IPS-NIHi7 (cell line): ENCODE measurements around the gene TCERG1L.

ENCODE experiments used
- DNase-seq: peaks from one replicate; pipeline ENCODE4 v3.0.0; 2012; ENCODE audit warnings: mixed read lengths; ENCODE audit errors: extremely low spot score

TCERG1L gene

GRCh38 chr10:131207584-131208532 is 103.7 kb downstream of the TCERG1L start:
- DNase-seq, result no peak

GRCh38 chr10:131207176-131207575 is 104.3 kb downstream of the TCERG1L start:
- DNase-seq, result no peak

DNA sequence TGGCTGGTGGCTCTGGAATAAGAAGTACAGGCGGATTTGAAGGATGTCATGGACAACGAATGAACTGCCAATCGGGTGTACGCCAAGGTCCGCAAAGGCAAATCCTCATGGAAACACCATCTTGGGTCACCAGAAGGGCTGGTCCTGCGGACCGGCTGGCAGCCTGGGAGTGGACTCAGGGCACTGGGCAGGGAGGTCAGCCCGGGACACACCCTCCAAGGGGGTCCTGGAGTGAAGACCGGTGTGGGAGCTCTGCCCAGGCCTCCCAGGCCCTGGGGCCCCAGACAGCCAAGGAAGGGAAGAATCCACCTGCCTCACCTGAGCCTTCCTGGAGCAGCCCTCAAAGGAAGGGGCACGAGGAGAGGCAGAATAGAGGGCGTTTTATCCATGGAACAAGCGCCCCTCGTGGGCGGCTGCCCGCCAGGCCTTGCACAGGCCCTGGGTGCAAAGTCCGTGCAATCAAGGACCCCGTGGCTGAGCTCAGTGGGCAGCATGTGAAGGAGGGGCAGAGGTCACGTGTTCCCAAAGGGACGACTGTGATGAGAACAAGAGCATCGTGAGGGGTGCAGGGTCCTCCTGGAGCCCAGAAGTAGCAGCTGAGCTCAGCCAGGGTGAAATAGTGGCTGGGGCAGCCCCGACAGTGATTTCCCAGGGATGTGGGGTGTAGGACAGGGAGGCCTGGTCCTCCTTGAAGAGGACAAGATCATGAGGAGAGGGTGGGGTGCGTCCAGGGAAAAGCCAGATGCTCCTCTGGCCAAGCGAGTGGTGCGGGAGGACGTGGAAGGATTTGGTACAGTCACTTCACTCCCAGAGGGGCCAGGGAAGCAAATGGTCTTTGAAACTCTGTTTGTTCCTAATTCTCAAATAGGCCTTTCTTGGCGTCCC is 105.2 kb downstream of the TCERG1L start:
- no peak for DNase-seq

DNA sequence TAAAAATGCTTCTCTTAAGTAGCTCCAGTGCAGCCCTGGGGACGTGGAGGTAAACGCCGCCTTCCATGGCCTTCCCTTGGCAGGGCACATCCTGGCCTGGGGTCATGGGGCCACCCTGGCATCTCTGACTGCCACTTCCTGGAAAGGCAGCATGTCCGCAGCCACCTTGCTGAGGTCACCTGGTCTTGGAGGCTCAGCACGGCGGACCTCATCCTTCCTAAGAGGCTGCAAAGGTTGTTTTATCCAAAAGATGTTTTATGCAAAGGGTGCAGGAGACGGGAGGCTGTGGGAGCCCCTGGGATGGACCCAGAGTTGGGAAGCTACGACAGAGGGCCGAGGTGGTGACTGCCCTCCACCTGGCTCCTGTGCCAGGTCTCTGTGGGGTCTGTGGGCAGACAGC is 106.0 kb downstream of the TCERG1L start:
- no peak for DNase-seq

DNA sequence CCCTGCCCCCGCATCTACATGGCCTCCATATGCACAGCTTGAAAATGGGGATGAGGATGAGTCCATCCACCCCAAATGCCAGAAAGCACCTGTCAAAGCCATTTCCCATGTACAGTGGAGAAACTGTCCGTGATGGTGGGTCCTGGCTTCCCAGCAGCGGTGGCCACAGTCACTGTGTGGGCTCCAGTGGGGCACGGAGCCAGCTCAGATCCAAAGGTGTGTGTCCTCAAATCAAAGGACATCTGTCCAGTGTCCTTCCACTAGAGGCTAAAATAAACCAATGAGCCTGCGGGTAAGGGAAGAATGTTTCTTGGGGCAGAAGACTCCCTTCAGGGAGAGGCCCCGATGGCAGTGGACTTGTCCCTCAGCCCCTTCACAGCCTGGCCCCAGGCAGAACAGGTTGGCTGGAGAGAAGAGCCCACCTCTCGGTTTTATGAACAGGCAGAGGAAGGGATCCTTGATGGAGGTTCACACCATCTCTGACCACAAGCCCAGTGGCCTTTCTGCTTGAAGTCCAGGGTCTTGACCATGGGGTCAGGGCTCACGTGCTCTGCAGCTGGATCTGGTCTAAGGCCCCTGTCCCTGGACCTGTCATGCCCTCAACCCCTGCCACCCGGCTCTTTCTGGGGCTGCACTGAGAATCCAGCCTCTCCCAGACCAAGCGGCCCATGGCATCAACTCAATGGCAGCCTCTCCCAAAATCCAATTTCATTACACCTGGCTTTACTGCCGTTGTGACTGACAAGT is 106.9 kb downstream of the TCERG1L start:
- DNase-seq, result no peak

GRCh38 chr10:131203456-131204357 is 107.8 kb downstream of the TCERG1L start:
- no peak for DNase-seq

DNA sequence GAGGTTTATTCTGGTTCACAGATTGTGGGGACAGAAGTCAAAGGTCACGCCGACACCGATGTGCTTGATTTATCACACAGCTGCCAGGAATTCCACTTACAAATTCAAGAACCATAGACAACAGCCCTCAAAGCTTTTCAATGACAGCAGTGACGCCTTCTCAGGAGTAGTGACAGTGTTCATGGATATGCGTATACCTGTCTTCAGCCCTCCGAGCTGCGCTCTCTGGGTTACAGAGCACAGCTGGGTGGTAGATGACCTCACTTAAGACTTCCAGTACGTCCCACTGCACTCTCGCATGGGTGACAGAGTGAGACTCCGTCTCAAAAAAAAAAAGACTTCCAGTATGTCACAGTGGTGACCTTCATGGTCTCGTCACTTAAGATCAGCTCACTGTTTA is 108.5 kb downstream of the TCERG1L start:
- no peak for DNase-seq

DNA sequence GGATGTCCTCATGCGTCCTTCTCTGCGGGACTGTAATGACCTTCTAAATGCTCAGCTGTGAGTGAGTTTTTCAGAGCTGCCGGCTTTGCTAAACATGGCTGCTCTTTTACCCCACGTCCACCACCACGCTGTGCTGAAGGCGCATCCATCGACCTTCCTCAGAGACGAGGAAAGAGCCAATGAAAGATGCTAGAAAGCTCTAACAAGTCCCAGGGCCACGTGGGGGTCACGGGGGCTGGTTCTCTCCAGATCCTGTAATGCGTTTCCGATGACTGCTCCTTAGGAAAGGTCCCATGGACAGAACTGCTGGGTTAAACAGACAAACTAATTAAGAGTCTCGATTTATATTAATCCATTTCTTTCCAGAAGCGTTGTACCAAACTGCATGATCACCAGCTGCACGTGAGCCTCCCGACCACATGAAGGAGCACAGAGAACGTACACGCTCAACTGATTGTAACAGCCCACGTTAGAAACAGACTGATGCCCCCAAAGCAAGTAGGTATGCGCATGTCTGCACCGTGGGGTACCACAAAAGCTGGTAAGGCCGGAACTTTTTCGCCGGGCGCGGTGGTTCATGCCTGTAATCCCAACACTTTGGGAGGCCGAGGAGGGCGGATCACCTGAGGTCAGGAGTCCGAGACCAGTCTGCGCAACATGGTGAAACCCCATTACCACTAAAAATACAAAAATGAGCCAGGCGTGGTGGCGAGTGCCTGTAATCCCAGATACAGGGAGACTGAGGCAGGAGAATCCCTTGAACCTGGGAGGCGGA is 109.6 kb downstream of the TCERG1L start:
- DNase-seq, result no peak

- no peak for DNase-seq
These were observed 110.6 kb downstream of the TCERG1L start for GRCh38 chr10:131200856-131201470.

DNA sequence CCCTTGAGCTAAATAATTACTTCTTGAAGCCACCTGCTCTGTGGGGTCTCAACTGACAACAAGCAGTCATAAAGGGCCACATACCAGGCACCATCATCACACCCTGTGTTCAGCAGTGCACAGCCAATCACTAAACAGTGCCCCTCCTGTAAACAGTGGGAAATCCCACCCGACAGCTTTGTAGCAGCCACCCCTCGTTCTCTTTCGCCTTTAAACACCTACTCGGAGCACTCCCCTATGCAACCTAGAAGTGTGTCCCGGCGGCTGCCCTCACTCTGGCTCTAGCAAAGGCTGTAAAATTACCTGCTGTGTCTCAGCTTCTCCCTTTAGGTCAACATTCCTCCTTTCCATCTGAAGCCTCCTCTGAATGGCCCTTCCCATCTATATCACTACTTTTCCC is 111.9 kb downstream of the TCERG1L start:
- DNase-seq, result no peak

DNA sequence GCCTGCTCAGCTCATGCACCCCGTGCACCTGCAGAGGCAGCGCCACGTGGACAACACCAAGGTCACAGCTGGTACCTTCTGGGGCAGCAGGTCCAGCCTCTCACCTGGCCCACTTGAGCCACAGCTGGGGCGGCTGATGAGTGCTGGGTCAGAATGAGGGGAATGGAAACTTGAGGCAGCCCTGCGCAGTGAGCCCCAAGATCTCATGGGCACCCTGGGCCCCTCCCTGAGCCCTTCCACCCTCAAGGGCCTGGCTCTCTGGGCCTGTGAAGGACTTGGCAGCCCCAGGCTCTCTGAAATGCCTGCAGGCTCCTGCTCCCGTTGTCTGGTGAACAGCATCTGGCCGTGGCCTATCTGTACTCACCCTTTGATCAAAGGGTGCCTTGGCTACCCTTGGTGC is 112.7 kb downstream of the TCERG1L start:
- DNase-seq, result no peak

- no peak for DNase-seq
These were observed 113.1 kb downstream of the TCERG1L start for GRCh38 chr10:131198401-131198800.

DNA sequence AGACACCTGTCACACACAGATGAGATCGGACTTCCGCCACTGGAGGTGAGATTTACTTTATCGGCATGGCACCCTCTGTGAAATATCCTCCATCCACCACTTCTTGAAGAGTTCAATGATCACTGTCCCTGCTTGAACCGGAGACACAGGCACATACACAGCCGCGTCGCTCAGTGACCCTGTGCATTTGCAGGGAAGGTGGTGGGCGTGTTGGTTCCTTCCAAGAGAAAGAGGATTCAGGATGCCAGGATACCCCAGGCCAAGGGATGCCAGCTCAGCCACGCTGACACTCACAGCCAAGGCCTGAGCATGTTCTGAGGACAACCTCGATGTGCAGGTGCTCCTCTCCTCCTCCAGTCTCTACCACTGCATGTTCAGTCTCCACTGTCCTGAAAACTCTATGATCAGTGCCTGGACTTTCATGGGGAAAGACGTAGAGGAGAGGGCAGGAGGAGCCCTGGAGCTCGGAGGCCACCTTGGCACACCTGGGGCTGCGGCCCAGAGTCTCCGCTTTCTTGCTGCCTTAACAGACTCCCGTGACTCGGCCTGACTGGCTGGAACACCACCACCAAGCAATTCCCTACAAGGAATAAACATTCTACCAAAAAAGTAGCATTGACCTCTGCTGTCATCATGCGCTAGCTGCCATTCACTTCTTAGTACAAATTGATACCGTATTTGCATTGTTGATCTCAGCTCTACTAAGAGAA is 115.2 kb downstream of the TCERG1L start:
- DNase-seq, result no peak

DNA sequence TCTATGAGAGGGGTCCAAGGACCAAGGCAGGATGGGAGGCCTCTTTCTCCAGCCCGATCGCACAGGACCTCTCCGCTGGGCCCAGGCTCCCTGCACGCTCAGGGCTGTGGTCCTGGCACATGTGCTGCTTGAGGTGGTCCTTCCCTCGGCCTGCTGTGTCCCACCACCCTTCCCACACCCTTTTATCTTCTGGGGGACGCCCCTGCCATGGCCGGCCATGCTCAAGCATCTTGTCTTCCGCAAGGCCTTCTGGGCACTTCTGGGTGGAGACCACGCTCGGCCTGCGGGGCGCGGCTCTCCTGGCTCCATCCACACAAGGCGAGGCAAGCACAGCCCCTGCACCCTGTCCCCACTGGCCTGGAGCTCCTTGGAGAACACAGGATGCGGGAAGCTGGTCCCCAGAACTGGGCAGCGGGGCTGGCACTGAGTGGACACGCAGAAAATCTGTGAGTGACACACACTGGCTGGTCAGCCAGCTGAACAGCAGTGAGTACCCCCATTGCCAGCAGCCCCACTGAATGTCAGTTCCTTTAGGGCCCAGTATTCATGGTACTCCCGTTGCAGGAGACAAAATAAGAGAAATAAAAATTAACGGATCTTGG is 115.9 kb downstream of the TCERG1L start:
- no peak for DNase-seq

- no peak for DNase-seq
These were observed 116.4 kb downstream of the TCERG1L start for GRCh38 chr10:131195116-131195515.

DNA sequence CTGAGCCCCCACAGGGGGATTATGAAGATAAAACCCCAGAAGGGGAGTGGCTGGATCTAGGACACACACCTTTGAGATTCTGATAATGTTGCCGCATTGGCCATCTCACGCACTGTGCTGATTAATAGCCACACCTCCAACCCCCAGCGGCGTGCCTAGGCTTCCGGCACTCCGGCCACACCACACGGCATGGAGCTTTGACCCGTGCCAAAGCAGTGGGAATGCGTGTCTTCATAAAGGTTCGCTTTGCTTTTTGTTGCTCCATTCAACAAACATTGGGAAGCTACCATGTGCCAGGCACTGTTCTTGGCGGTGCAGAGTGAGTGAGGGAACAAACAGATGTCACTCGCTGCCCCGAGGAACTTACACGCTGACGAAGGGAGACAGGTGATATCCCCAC is 117.6 kb downstream of the TCERG1L start:
- DNase-seq, result no peak

DNA sequence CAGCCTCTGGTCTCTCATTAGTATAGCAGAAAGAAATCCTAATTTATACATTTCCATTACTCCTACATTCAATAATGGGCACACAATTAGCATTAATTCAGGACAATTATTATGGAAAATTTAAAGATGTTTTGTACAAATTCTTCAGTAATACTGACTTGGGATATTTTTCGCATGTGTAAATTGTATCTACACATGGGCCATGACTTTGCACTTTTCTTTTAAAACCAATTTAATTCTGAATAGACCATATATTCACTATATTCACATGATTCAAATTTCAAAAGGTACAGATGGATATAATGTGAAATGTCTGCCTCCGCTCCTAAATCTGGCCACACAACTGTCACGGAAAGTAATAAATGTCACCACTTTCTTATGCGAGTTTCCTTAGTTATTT is 123.0 kb downstream of the TCERG1L start:
- no peak for DNase-seq

GRCh38 chr10:131187926-131188325 is 123.6 kb downstream of the TCERG1L start:
- no peak for DNase-seq

GRCh38 chr10:131187274-131187673 is 124.2 kb downstream of the TCERG1L start:
- DNase-seq, result no peak
